Raji (cell line): Measurements from ENCODE around the gene CXCL8.

Experiments used
- POLR2A ChIP-seq: IDR thresholded peaks from 2 replicates; pipeline ENCODE4 v1.6.1; 2011; ENCODE audit warnings: low read depth, low read length, control low read depth; ENCODE audit not compliant: insufficient read depth

Gene CXCL8

DNA sequence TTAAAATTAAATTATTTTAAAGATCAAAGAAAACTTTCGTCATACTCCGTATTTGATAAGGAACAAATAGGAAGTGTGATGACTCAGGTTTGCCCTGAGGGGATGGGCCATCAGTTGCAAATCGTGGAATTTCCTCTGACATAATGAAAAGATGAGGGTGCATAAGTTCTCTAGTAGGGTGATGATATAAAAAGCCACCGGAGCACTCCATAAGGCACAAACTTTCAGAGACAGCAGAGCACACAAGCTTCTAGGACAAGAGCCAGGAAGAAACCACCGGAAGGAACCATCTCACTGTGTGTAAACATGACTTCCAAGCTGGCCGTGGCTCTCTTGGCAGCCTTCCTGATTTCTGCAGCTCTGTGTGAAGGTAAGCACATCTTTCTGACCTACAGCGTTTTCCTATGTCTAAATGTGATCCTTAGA, at the start of gene CXCL8:
CXCL8 (plus strand) TSS at position 217 of the 426 bp plus-strand sequence; CDS start at position 307, 90 bp downstream.
- no peak for TF ChIP-seq POLR2A

DNA sequence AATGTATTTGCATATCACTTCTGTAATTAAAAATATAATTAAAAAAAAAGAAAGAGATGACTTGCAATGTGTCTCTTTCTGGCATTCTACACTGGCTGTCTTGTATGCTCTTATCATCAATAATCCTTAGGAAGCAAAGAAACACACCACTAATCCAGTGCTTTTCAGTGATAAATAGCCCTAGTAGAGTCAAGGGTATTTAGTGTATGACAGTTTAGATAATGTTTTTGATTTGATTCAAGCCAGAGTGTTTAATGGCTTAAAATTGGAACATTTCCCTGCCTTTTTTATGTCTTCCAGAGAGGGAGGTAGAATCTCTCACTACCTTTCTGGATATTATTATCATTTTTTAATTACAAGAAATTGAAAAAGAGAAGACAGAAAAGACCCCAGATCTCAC, 48.6 kb upstream of the CXCL8 start:
- no peak for TF ChIP-seq POLR2A

DNA sequence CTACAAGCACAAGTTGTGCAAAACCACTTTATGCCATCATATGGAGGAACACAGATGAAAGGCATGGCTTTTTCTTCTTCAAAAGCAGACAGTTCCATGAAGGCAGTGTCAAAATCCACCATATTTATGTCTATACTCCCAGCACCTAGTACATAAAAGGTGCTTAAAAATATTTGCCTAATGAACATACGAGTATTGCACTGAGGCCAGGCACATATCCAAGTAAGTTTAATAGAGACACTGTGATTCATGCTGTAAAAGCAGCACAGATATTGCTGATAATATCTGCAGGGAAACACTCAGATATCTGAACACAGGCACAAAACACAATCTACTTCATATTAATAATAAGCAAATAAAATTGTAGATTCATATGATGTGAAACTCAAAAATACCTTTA, 48.1 kb upstream of the CXCL8 start:
- no peak for TF ChIP-seq POLR2A

DNA sequence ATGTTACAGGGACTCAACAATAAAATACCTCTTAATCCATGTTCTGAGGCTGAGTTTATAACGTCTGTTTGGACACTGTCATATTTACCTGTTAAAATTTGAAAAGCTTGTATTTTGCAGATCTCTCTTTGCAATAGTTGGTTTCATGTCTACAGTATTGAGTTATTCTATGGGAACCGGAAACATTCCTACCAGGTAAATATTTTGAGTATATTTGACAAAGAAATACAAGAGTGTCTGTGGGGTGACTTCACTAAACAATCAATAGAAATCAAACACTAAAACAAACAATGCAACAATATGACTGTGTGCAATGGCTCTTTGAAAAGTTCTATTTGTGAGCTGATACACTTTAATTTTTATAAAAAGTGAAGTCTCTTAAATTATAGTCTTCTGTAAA, 47.7 kb upstream of the CXCL8 start:
- no peak for TF ChIP-seq POLR2A

DNA sequence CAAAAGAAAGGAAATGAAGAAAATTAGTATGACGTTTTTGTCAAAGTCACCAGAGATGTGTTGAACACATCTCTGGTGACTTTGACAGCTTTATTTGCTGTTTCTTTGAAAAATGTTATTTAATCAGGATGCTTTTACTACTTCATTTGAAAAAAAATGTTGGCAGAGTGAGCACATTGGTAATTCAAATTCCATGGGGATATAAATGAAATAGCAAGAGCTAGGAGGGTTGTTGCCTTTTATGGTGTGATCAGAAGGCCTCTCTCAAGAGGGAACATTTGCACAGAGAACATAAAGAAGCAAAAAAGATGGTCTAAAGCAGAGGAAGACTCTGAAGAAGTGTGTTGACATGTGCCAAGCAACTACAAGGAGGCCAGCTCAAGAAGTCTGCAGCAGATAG, 46.6 kb upstream of the CXCL8 start:
- TF ChIP-seq POLR2A = no peak

DNA sequence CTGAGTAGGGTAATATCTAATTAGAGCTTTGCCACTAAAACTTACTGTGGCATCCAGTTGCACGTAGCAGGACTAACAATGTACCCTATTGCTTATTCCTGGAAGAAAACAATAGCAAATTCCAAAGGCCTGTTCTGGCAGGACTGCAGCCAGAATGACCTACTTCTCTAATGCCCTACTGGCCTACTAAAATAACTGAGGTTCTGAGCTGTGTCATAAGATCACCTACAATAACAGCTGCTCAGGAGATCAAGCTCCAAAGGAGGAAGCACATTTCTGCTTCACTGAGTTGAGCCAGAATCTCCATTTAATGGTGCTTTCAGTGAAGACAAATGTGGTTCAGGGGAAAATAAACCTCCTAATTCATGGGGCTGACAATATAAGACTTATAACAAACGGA, 42.2 kb upstream of the CXCL8 start:
- no peak for TF ChIP-seq POLR2A

DNA sequence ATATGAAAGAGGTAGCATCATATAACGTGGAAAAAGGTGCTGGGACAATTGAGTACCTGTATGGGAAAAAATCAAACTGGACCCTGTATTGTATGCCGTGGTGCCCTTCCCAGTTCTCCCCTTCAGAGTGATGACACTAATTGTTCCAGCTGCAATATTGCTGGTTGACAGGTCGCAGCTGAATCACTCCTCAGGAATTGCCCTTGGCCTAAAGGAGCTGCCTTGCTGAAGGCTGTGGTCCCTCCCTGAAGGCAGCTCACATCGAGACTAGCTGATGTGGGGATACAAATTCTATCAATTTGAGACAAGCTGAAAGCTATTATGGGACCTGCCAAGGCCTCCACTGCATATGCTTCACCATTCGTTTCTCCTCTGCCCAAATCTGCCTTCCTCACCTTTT, 39.3 kb upstream of the CXCL8 start:
- no peak for TF ChIP-seq POLR2A

DNA sequence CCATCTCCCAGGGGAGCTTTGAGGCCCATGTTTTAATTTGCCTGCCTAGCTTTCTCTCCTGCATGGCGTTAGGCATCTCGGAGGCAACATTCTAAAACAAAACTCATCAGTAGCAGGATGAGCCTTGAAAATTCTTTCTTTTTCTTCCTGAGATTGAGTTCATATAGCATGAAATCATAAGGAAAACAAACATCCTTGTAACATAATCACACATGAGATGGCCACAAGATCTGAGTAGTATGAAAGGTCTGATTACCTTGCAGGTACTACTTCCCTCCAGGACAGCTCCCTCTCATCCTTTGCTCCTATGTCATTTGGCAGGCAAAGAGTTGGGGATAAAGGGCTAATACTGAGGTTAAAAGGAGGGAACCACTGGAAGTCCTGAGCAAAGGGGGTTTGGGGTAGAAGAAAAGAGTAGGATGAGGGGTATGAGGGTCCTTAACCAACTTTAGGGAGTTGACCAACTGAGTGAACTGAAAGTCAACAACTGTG, 37.5 kb upstream of the CXCL8 start:
- no peak for TF ChIP-seq POLR2A

DNA sequence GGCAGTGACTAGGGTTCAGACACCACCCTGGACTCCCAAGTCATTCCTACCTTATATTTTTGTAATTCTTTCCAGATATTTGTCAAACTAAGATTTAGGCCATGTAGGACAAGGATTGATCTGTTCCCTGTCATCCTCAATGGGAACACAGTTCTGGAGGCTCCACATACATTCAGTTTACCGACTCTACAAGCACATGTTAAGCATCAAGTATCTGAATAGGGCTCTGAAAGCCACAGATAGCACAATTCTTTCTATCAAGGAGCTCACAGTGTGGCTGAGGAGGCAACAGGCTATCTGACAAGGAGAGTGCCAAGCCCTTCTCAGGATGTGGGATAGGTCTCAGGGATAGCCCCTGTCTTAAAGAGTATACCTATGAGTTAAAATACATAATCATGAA, 37.0 kb upstream of the CXCL8 start:
- TF ChIP-seq POLR2A = no peak

DNA sequence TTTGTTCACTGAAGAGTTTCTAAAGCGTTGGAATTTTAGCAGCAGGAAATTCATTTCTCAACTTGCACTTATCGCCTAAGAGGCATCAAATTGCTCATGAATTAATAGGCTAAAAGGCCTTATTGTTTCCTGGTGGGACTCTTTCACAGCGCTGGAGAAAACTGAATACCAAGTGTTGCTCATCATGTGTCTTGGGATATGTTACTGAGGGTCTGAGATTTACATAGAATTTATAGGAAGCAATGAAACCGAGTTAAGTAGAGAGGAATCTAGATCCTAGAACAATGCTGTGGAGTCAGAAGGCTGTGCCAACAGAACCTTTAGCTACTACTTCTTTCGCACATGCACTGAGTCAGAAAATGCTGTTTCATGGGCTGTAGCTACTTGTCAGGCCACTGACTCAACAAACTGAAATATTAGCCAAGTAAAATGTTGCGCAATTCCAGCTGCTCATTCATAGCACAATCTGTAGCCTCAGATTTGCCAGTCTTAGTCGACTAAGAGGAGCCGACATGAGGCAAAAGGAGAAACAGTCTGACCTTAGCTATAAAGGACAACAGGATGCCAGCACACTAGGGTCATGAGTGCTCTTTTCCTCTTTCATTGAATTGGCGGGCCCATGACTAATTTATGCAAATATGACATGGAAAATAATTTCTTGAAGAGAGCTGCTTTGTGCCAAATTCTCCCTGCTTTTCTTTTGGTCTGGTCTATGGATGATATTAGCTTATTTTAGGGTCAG, 35.9 kb upstream of the CXCL8 start:
- no peak for TF ChIP-seq POLR2A

DNA sequence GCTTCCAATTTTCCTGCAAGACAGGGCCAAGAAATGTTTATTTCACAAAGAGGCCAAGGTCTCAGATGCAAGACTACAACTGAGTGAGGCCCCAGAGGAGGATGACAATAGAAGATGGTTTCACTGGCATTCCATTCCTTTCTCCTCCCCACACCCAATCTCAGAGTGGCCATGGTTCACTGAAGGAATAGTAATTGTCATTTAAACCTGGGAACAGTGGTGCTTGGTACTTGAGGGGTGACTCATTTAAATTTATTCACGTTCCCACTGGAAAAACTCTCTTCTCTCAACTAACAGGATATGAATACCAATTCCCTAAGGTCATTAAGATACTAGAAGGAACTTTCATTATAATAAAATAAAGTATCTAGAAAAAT, 35.3 kb upstream of the CXCL8 start:
- TF ChIP-seq POLR2A = no peak

DNA sequence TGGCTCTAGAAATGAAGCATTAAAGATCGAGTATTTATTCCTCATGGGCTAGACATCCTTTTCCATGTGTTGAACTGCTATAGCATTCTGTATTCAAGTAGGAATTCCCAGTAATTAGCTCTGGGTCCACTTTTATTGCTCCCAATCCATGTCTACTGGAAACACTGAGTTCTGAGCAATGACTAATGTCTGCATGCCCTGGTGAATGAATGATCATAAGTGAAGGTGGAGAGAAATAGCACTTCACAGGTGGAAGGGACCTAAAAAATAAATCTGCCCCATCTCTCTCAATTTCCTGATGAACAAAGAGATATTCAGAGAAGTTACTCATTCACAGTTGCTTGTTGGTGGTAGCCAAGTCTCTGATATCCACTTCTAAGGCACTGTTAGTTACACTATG, 34.6 kb upstream of the CXCL8 start:
- no peak for TF ChIP-seq POLR2A

DNA sequence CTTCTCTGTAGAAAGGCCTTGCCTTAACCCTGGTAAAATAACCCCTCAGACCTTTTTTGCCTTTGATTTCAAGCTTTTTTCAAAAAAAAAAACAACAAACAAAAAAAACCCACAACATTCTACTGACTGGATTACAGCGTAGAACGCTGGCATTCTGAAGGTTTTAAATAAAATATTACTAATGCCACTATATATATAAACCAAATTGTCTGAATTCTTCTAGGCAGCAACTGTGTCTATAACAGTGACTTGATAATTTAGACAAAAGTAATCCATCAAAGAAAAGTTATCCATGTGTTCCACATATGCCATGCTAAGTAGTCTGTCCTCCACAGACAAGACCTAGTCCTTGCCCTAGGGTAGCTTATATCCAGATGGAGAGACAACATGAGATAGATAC, 33.6 kb upstream of the CXCL8 start:
- TF ChIP-seq POLR2A = no peak

DNA sequence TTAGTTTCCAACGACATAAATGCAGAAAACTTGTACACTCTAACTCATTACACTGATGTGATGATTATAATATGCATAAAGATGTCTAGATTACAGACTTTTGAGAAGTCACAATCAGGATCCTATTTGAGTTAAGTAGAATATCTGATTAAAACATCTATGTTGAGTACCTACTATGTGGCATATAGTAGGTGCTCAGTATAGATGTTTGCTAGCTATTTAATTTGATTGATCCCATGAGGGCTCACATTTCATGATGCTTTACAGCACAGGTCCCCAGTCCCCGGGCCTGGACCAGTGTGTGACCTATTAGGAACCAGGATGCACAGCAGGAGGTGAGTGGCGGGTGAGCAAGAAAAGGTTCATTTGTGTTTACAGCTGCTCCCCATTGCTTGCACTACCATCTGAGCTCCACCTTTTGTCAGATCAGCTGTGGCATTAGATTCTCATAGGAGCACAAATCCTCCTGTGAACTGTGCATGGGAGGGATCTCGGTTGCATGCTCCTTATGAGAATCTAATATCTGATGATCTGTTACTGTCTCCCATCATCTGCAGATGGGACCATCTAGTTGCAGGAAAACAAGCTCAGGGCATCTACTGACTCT, 33.0 kb upstream of the CXCL8 start:
- TF ChIP-seq POLR2A = no peak

DNA sequence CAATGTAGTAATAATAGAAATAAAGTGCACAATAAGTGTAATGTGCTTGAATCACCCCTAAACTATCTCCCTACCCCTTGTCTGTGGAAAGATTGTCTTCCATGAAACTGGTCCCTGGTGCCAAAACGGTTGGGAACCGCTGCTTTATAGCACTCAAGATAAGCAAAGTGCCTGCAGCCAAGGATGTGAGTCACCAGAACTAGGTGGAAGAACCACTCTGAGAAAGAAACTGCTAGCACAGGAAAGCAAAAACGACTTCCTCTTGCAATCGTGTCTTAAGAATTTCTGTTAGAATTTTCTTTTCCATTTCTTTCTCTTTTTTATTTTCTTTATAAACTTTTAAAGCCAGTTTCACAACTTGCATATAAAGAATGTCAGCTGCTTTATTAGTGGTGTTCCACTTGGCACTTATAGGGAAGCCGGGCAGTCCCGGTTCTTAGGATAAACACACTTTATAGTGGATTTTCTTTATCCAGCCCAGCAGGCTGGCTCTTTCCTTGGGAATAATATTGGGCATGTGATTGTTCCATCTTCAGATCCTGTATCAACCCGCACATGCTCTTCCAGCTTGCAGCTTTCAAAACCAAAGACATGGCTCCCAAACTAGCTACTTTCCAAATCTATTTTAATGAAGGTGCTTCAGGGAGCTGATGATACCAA, 32.3 kb upstream of the CXCL8 start:
- no peak for TF ChIP-seq POLR2A

DNA sequence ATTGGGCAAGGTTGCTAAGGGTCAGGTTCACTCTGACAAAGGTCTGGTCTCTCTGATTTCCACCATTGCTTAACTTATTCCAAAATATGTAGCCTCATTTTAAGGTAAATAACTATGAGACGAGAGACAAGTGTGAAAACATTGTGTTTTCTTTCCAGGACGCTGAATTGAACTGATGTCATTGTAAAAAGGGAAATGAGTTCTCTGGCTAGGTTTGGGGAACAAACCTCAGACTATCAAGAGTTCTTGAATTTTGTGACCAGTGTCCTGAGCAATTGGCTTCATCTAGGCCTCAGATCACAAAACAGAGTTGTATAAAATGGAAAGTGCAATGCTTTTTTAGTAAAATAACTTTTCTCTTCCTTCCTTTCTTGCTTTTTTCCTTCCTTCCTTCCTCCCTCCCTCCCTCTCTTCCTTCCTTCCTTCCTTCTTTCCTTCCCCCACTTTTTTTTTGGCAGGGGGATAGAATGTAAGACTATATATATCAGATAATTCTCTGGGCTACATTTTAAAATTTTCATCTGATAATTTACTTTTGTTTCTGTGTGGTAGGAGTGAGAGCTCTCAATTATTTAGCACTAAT, 30.8 kb upstream of the CXCL8 start:
- TF ChIP-seq POLR2A = no peak
